Activated CD4-positive, alpha-beta T cell treated with anti-CD3 and anti-CD28 coated beads, Interleukin-2, amount 50 U/mL, for 24 hours (primary cell): ENCODE results near the gene PGAP3.

Source experiments
- DNase-seq, 2 donors: peaks; one replicate each; pipeline ENCODE4 v3.0.0-alpha.2; 2020; ENCODE audit warnings: low read depth in 1 of 2, low spot score in 1 of 2

Gene PGAP3

DNA sequence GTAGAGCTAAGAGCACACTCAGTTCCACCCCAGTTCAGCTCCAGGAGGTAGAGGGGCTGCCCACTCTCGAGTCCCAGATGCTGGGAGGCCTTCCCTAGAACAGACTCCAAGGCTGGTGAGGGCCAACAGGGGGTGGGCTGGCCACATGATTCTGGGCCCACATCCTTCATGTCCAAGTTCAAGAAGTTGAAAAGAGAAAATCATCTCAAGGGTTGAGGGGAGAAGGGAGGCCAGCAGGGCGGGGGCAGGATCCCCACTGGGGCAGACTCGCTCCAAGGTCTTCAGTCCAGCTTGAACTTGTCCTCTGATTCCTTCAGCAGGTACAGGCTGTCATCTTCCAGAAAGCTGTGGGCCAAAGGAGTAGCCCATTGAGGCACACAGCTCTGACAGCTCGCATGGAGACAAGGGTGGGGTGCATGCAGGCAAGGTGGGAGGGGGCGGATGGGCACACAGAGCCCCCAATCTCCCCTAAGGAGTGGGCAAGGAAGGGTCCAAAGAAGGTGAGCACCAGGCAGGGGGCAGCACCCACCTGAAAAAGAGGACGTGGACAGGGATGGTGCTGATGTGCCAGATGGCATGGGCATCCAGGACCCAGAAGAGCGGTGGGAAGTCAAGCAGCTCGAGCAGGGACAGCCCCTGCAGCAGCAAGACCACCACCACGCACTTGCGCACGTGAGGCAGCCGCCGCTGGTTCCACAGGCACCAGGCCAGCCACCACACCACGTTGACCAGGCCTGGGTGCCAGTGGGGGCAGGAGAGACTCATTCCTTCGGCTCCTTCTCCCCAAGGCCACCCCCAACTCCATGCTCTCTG, 15.1 kb downstream of the PGAP3 start:
- DNase-seq = no peak

GRCh38 chr17:39671651-39672521, 16.0 kb downstream of the PGAP3 start:
- DNase-seq = no peak

DNA sequence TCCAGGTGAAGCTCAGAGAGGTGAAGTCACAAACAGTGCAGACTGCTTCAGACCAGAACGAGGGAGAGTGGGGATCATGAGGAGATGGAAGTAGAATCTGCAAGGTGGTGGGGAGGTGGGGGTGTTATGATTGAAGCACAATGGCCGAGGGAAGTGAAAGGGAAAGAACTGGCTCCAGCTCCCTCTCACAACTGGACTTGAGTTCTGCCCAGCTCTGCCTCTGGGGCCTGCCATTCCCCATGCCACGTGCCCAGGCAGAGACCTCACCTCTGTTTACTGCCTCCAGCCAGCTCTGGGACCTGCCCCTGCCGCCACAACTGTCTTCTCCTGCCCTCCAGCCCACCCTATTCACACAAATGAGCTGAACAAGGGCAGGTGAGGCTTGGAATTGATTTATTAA, 17.1 kb downstream of the PGAP3 start:
- no peak for DNase-seq

- DNase-seq = no peak
Observed at GRCh38 chr17:39669897-39670735, 17.7 kb downstream of the PGAP3 start.

- peak; percentile 50 to 58 for DNase-seq
Observed at GRCh38 chr17:39667945-39668924, 19.6 kb downstream of the PGAP3 start, which contains the start of gene PNMT. Gene PNMT (plus strand): TSS chr17:39668453. CDS start chr17:39668476, 23 bp downstream.

- DNase-seq = no peak
Observed at GRCh38 chr17:39667262-39667944, 20.5 kb downstream of the PGAP3 start.

GRCh38 chr17:39666601-39667261, 21.1 kb downstream of the PGAP3 start:
- DNase-seq = no peak

- DNase-seq = no peak
Observed at GRCh38 chr17:39666231-39666600, 21.6 kb downstream of the PGAP3 start.

DNA sequence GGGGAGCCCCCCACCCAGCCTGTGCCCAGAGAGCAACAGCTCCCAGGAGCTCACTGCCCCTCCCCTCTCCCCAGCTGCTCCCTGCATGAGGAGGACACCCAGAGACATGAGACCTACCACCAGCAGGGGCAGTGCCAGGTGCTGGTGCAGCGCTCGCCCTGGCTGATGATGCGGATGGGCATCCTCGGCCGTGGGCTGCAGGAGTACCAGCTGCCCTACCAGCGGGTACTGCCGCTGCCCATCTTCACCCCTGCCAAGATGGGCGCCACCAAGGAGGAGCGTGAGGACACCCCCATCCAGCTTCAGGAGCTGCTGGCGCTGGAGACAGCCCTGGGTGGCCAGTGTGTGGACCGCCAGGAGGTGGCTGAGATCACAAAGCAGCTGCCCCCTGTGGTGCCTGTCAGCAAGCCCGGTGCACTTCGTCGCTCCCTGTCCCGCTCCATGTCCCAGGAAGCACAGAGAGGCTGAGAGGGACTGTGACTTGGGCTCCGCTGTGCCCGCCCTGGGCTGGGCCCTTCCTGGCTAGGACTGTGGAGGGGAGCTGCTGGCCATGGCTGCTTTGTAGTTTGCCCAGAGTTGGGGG, 22.1 kb downstream of the PGAP3 start:
- DNase-seq = no peak

DNA sequence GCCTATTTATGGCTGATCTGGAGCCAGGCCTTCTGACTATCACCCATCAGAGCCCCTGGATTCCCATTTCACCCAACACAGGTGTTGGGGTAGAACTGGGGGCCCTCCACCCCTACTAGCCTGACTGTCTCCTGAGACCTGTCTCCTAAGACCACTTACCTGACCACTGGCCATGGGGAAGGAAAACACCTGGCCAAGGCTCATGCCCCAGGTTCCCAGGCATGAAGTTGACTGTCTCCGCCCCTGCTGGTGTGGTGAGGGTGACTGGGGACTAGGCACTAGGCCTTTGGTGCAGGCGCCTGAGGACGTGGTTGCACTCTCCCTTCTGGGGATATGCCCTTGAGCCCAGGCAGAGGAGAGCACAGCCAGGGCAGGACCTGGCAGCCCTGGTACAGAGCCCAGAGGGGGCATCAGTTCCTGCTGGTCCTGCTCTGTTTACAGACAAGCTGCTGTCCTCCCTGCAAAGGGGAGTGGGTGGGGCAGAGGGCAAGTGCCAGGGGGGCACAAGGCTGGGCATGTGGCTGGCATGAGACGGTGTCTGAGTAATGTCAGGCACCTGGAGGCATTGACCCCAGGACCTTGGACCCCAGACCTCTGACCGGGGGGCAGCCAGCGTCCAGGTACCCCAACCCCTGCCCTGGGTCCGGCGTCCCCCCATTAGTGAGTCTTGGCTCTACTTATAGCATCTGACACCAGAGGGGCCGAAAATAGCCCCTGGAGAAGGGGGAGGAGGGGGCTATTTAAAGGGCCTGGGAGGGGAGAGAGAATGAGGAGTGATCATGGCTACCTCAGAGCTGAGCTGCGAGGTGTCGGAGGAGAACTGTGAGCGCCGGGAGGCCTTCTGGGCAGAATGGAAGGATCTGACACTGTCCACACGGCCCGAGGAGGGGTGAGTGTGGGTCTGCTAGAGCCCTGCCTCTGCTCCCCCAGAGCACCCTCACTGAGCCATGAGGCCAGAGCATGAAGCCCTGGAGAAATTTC, 23.0 kb downstream of the PGAP3 start, which contains the start of gene TCAP:
Gene TCAP (plus strand): TSS at position 769 of the 981 bp plus-strand sequence. CDS start 11 bp downstream, at position 780.
- DNase-seq = no peak

GRCh38 chr17:39663688-39664580, 23.9 kb downstream of the PGAP3 start:
- DNase-seq = no peak

DNA sequence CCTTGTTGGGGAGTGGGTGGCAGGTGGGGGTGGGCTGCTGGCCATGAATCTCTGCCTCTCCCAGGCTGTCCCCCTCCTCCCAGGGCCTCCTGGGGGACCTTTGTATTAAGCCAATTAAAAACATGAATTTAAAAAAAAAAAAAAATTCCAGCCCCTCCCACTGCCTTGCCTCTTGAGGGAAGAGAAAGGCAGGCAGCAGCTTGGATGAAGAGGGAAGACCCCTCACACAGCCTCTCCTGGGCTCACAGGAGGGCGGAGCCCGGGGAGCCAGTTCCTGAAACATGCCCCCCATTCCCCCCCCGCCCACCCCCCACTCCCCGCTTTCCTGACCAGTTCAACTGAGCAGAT, 24.5 kb downstream of the PGAP3 start:
- no peak for DNase-seq

- no peak for DNase-seq
Observed at GRCh38 chr17:39662551-39663339, 25.1 kb downstream of the PGAP3 start.

DNA sequence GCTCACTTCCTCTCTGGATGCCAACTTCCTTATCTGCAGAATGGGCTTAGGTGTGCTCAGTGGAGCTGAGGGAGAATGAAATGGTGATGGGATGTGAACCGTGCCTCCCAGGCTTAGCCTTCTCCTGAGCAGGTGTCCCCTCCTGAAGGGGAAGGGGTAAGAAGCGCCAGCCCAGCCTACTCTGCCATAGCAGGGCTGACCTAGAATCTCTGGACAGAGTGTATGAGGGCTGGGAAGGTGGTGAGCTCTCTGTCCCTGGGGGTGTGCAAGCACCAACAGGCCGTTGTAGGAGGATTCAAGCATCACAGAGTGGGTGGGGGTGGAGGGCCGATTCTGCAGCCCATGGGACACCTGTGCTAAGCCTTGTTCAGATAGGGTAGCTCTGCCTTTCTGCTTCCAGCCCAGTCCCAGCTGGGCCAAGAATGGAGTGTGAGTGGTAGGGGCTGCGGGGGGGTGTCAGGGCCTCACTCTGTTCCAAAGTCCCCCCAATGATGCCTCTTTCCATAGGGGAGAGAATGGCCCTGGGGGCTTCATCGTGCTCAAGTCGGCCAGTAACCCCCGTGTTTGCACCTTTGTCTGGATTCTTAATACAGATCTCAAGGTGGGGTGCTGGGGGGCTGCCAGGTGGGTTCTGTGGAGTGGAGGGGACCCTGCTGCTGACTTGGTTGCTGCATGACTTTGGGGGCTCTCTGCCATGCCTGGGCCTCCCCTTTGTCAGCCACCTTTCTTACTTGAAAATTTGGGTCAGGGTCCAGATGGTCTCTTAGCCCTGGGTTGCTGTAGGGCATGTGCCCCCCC, 25.9 kb downstream of the PGAP3 start:
- no peak for DNase-seq
